Activated naive CD4-positive, alpha-beta T cell treated with anti-CD3 and anti-CD28 coated beads for 36 hours (primary cell): ENCODE results near the gene HOXB4. TPM values are rescaled to one million over a fixed set of nuclear protein-coding genes. Genes with fewer than 3 reads are reported as not detected.
A peak's percentile ranks its signal among the peaks of the same experiment; 100 is the strongest.

ENCODE experiments used
- CTCF ChIA-PET: fragments of 350-600 bp; sonication (Branson Sonifier 250); formaldehyde crosslinking; loops from one replicate; lab custom pipeline; 2021; ENCODE audit warnings: antibody characterized with exemption; lab: Charles Lee
- DNase-seq: peaks from one replicate; pipeline ENCODE4 v3.0.0-alpha.2; 2020
- H3K27ac Mint-ChIP-seq: one replicate; pipeline ENCODE4 v1.8.0; 2021; ENCODE audit warnings: mild to moderate bottlenecking, mixed read lengths
- H3K27me3 Mint-ChIP-seq: one replicate; pipeline ENCODE4 v1.8.0; 2021; ENCODE audit warnings: low read depth, mixed read lengths
- H3K36me3 Mint-ChIP-seq: one replicate; pipeline ENCODE4 v1.8.0; 2021; ENCODE audit warnings: low read depth, mixed read lengths
- H3K4me1 Mint-ChIP-seq: one replicate; pipeline ENCODE4 v1.8.0; 2021; ENCODE audit warnings: low read depth, mixed read lengths
- H3K4me3 Mint-ChIP-seq: one replicate; pipeline ENCODE4 v1.8.0; 2021; ENCODE audit warnings: mild to moderate bottlenecking, moderate library complexity, mixed read lengths
- H3K9me3 Mint-ChIP-seq: one replicate; pipeline ENCODE4 v1.8.0; 2021; ENCODE audit warnings: mixed read lengths
- intact Hi-C: fragments of 100-400 bp; cut with micrococcal nuclease; formaldehyde crosslinking; loops from one replicate; pipeline ENCODE4 v1.15.1; 2023
- total RNA-seq, 2 experiments: library from RNA; stranded (reverse); gene quantifications; one replicate each; pipeline ENCODE4 v1.2.3, GENCODE V29; 2021

Gene HOXB4
- total RNA-seq, 2 experiments from 2014 or later: 2.3 to 2.5 TPM

GRCh38 chr17:48571826-48572417 lies 6.2 kb downstream of the HOXB4 start:
- DNase-seq: no peak
- CTCF ChIA-PET: no interaction called here
- peaks cover 11% of the 10 kb centered on the region for H3K27me3 Mint-ChIP-seq
- H3K4me3 Mint-ChIP-seq: no peak overlapping the region
- H3K9me3 Mint-ChIP-seq: no peaks in the 10 kb centered on the region
- H3K27ac Mint-ChIP-seq: no peak overlapping the region
- peaks cover 13% of the 10 kb centered on the region for H3K4me1 Mint-ChIP-seq
- no peaks in the 10 kb centered on the region for H3K36me3 Mint-ChIP-seq
- intact Hi-C loops: no loop called here

GRCh38 chr17:48571024-48571818 lies 6.9 kb downstream of the HOXB4 start:
- Mint-ChIP-seq H3K36me3 (no peaks in the 10 kb centered on the region), H3K9me3 (no peaks in the 10 kb centered on the region), H3K27me3 (peaks cover 8% of the 10 kb centered on the region), H3K27ac (no peak overlapping the region), H3K4me1 (peaks cover 9% of the 10 kb centered on the region), H3K4me3 (no peak overlapping the region)
- CTCF ChIA-PET: interaction anchor here (1.2 kb wide), 1 partner anchor 546 kb away, joined by 3 read pairs; no protein-coding TSS in a partner anchor
- no peak for DNase-seq
- intact Hi-C loops: no loop called here

GRCh38 chr17:48570325-48571023 lies 7.7 kb downstream of the HOXB4 start:
- H3K36me3 Mint-ChIP-seq: no peaks in the 10 kb centered on the region
- CTCF ChIA-PET: interaction anchor here (1.2 kb wide), 1 partner anchor 545 kb away, joined by 3 read pairs; no protein-coding TSS in a partner anchor
- peaks cover 5% of the 10 kb centered on the region for H3K4me1 Mint-ChIP-seq
- H3K4me3 Mint-ChIP-seq: no peak overlapping the region
- DNase-seq: no peak
- H3K27me3 Mint-ChIP-seq: peaks cover 8% of the 10 kb centered on the region
- no peaks in the 10 kb centered on the region for H3K9me3 Mint-ChIP-seq
- intact Hi-C loops: no loop called here
- H3K27ac Mint-ChIP-seq: no peak overlapping the region

- H3K4me1 Mint-ChIP-seq: peaks cover 5% of the 10 kb centered on the region
- H3K27ac Mint-ChIP-seq: no peak overlapping the region
- H3K27me3 Mint-ChIP-seq: peaks cover 9% of the 10 kb centered on the region
- no peak overlapping the region for H3K4me3 Mint-ChIP-seq
- DNase-seq: no peak
- CTCF ChIA-PET: interaction anchor here (1.2 kb wide), 1 partner anchor 544 kb away, joined by 3 read pairs; no protein-coding TSS in a partner anchor
- intact Hi-C loops: no loop called here
- no peaks in the 10 kb centered on the region for H3K9me3 Mint-ChIP-seq
- H3K36me3 Mint-ChIP-seq: no peaks in the 10 kb centered on the region
Measured at GRCh38 chr17:48569674-48570324, 8.4 kb downstream of the HOXB4 start.

GRCh38 chr17:48569240-48569582 lies 8.9 kb downstream of the HOXB4 start:
- peaks cover 5% of the 10 kb centered on the region for H3K4me1 Mint-ChIP-seq
- peaks cover 14% of the 10 kb centered on the region for H3K27me3 Mint-ChIP-seq
- CTCF ChIA-PET: no interaction called here
- no peak overlapping the region for H3K4me3 Mint-ChIP-seq
- H3K36me3 Mint-ChIP-seq: no peaks in the 10 kb centered on the region
- no peak overlapping the region for H3K27ac Mint-ChIP-seq
- no peak for DNase-seq
- no peaks in the 10 kb centered on the region for H3K9me3 Mint-ChIP-seq
- intact Hi-C loops: no loop called here

GRCh38 chr17:48568499-48569239 lies 9.5 kb downstream of the HOXB4 start:
- Mint-ChIP-seq H3K36me3 (no peaks in the 10 kb centered on the region), H3K4me3 (peak overlapping the region; percentile 37), H3K27ac (no peak overlapping the region), H3K9me3 (no peaks in the 10 kb centered on the region), H3K4me1 (peaks cover 5% of the 10 kb centered on the region), H3K27me3 (peaks cover 16% of the 10 kb centered on the region)
- no peak for DNase-seq
- intact Hi-C loops: no loop called here
- CTCF ChIA-PET: interaction anchor here (0.6 kb wide), 1 partner anchor 762 kb away, joined by 3 read pairs; no protein-coding TSS in a partner anchor

- H3K4me3 Mint-ChIP-seq: no peak overlapping the region
- no peak overlapping the region for H3K27ac Mint-ChIP-seq
- DNase-seq: no peak
- CTCF ChIA-PET: interaction anchor here (0.6 kb wide), 1 partner anchor 762 kb away, joined by 3 read pairs; no protein-coding TSS in a partner anchor
- peaks cover 16% of the 10 kb centered on the region for H3K27me3 Mint-ChIP-seq
- peaks cover 5% of the 10 kb centered on the region for H3K4me1 Mint-ChIP-seq
- intact Hi-C loops: no loop called here
- no peaks in the 10 kb centered on the region for H3K9me3 Mint-ChIP-seq
- no peaks in the 10 kb centered on the region for H3K36me3 Mint-ChIP-seq
Measured at GRCh38 chr17:48567646-48568354, 10.3 kb downstream of the HOXB4 start.

GRCh38 chr17:48567209-48567608 lies 10.9 kb downstream of the HOXB4 start:
- no peak for DNase-seq
- no peak overlapping the region for H3K4me3 Mint-ChIP-seq
- H3K27ac Mint-ChIP-seq: no peak overlapping the region
- peaks cover 5% of the 10 kb centered on the region for H3K4me1 Mint-ChIP-seq
- no peaks in the 10 kb centered on the region for H3K36me3 Mint-ChIP-seq
- no peaks in the 10 kb centered on the region for H3K9me3 Mint-ChIP-seq
- CTCF ChIA-PET: no interaction called here
- peaks cover 20% of the 10 kb centered on the region for H3K27me3 Mint-ChIP-seq
- intact Hi-C loops: no loop called here

- Mint-ChIP-seq H3K4me1 (peaks cover 5% of the 10 kb centered on the region), H3K27me3 (peaks cover 20% of the 10 kb centered on the region), H3K27ac (no peak overlapping the region), H3K4me3 (no peak overlapping the region), H3K36me3 (no peaks in the 10 kb centered on the region), H3K9me3 (no peaks in the 10 kb centered on the region)
- intact Hi-C loops: no loop called here
- CTCF ChIA-PET: no interaction called here
- no peak for DNase-seq
Measured at GRCh38 chr17:48566717-48567116, 11.4 kb downstream of the HOXB4 start.

- DNase-seq: no peak
- H3K27me3 Mint-ChIP-seq: peaks cover 20% of the 10 kb centered on the region
- intact Hi-C loops: no loop called here
- H3K4me1 Mint-ChIP-seq: peaks cover 5% of the 10 kb centered on the region
- CTCF ChIA-PET: interaction anchor here (0.6 kb wide), 1 partner anchor 137 kb away, joined by 4 read pairs; no protein-coding TSS in a partner anchor
- H3K4me3 Mint-ChIP-seq: no peak overlapping the region
- no peak overlapping the region for H3K27ac Mint-ChIP-seq
- H3K36me3 Mint-ChIP-seq: no peaks in the 10 kb centered on the region
- no peaks in the 10 kb centered on the region for H3K9me3 Mint-ChIP-seq
Measured at GRCh38 chr17:48565925-48566710, 12.0 kb downstream of the HOXB4 start.
